NT2/D1 (cell line): Measurements from ENCODE around the gene RBM43.

Experiments
- SUZ12 ChIP-seq: IDR thresholded peaks from 2 replicates; pipeline ENCODE4 v1.6.1; 2011; ENCODE audit not compliant: insufficient read length, insufficient read depth; ENCODE audit errors: extremely low read depth
- YY1 ChIP-seq: IDR thresholded peaks from 2 replicates; pipeline ENCODE4 v1.6.1; 2011; ENCODE audit not compliant: insufficient read length, insufficient read depth

DNA sequence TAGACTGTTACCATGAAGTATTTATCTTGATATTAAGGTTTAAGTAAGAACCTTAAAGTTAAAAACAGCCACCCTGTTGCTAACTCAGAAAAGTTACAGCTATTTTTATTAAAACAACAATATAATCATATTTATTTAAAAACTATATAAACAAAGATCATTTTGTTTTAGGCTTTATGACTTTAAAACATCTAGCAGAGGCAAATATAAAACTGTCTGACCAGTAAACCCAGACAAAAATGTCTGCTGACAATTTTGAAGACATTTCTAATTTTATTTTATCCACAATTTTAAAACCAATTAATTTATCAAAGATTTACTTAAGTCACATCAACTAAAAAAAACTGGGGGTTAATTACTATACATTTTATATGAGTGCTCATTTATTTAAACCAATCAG lies 14.2 kb downstream of the RBM43 start:
- TF ChIP-seq YY1 (no peak), SUZ12 (no peak)
